ENCODE data around the gene WDR45B.

DNA sequence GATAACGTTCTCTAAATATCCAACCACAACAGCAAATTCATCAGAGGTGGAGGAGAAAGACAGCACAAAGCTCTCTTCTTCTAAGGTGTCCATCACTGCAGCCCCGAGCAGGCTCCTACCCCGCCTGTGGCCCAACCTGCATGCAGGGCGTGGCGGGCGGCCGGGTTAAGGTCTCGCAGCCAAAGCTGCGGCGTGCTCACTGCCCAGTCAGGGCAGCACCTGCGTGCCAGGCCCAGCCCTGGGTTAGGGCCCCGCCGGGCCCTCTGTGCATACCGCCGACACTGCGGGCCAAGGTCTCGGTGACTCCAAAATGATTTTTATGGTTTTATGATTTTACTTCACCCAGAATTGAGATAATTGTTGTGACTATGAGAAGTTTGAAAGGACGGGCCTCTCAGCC lies 70.9 kb downstream of the WDR45B start:
- no peak for TF ChIP-seq POLR2A (IDR thresholded peaks at IDR 0.05)
- TF ChIP-seq, protein P1, sequence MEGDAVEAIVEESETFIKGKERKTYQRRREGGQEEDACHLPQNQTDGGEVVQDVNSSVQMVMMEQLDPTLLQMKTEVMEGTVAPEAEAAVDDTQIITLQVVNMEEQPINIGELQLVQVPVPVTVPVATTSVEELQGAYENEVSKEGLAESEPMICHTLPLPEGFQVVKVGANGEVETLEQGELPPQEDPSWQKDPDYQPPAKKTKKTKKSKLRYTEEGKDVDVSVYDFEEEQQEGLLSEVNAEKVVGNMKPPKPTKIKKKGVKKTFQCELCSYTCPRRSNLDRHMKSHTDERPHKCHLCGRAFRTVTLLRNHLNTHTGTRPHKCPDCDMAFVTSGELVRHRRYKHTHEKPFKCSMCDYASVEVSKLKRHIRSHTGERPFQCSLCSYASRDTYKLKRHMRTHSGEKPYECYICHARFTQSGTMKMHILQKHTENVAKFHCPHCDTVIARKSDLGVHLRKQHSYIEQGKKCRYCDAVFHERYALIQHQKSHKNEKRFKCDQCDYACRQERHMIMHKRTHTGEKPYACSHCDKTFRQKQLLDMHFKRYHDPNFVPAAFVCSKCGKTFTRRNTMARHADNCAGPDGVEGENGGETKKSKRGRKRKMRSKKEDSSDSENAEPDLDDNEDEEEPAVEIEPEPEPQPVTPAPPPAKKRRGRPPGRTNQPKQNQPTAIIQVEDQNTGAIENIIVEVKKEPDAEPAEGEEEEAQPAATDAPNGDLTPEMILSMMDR (IDR thresholded peaks at IDR 0.05): no peak
